Kidney tubule cell (primary cell): ENCODE data around the gene ITPR1.

ENCODE experiments used
- DNase-seq: peaks from one replicate; pipeline ENCODE4 v3.0.0-alpha.2; 2018; ENCODE audit warnings: low spot score

Gene ITPR1

GRCh38 chr3:4720316-4721075 is 227.3 kb downstream of the ITPR1 start:
- DNase-seq = peak; percentile 90

- DNase-seq = peak; percentile 87
Observed at GRCh38 chr3:4721511-4721911, 228.4 kb downstream of the ITPR1 start.

DNA sequence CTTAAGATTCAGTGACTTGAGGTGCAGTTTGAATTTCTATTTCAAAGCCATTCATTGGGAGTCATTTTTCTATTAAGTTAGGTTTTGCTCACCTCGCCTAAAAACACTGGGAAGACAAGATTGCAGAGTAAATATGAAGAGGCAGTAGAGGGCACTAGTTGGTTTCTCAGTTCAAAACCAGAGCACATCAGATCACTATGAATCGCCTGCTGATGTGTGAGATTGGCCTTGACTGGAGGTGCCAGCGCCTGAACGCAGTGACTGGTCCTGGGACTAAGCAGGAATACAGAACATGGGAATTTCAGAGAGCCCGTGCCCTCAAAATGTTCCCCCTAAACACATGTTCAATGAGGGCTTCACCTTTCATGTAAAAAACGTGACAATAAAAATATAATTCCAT is 229.0 kb downstream of the ITPR1 start:
- DNase-seq = peak; percentile 85

- DNase-seq = peak; percentile 68
Observed at GRCh38 chr3:4724051-4724629, 231.0 kb downstream of the ITPR1 start.

- DNase-seq = no peak
Observed at GRCh38 chr3:4726549-4726948, 233.4 kb downstream of the ITPR1 start.

- DNase-seq = no peak
Observed at GRCh38 chr3:4729061-4729973, 236.2 kb downstream of the ITPR1 start.

GRCh38 chr3:4730719-4731118 is 237.6 kb downstream of the ITPR1 start:
- no peak for DNase-seq

DNA sequence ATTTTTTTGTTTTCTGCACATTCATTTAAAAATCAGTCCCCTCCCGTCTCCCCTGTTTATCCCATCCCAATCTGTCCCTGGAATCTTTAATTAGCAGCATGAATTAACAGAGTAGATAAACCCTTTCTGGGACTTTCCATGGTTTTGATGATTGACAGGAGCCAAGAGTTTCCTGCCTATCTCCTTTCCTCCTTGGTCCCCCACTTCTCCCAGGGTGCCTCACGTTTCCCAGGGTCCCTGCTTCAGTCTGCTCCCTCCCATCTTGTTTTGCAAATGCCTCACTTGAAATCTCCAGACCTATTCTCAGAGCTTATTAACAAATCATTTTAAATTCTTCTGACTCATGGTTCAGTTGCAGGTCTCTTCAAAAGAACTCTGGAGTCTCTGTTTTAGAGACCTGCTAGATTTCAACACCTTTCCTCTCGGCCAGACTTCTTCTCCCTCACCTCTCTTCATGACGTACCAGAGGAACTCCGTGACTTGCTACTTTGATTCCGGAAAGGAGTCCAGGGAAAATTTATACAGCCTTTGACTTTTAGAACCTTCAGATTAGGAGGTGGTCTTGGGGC is 238.5 kb downstream of the ITPR1 start:
- no peak for DNase-seq

GRCh38 chr3:4732925-4733324 is 239.8 kb downstream of the ITPR1 start:
- DNase-seq = no peak

GRCh38 chr3:4734454-4734853 is 241.3 kb downstream of the ITPR1 start:
- DNase-seq = no peak

- DNase-seq = no peak
Observed at GRCh38 chr3:4735243-4735642, 242.1 kb downstream of the ITPR1 start.

- peak; percentile 87 for DNase-seq
Observed at GRCh38 chr3:4736284-4736861, 243.2 kb downstream of the ITPR1 start.

GRCh38 chr3:4738737-4739274 is 245.7 kb downstream of the ITPR1 start:
- peak; percentile 83 for DNase-seq

- DNase-seq = no peak
Observed at GRCh38 chr3:4739289-4740236, 246.4 kb downstream of the ITPR1 start.

DNA sequence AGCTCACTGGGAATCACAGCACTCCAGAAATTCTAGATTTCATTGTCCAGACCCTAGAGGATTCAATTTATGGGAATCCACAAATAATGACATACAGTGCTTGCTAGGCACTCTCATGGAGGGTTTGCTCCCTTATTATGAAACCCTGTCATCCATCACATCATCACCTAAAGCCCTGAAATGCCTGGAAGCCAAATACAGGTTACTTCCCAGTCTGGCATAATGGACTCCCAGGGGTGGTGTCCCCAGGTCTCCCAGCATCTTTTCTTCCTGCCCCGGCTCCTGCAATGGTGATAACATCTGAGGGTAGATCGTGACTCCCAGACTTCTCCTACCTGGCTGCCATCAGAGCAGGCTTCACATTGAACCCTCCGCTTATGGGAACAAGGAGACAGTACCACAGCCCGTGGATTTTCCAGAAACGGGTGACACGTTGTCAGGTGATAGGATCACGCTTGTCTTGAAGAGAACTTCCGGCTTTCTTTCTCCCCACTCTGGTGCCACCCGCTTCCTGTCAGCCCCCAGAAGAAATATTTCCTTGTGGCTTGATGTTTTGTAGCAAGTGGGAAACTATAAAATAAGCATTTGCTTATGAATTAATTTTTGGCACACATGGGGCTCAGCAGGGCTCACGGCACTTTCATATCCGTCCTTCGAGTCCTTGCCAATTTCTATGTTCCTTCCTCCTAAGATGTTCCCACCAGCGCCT is 247.4 kb downstream of the ITPR1 start:
- no peak for DNase-seq

DNA sequence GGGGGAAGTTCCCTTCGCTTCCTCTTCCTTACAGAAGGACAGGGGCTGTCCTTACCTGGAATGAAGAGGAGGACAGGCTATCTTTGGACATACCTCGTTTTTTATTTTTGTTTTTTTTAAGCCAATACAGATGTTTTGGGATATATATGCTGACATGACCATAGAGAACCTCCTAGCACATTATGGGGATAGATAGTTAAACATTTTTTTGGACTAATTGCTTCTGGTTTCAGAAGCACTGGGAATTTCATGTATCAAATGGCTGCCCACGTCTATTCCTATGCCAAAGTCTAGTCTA is 247.9 kb downstream of the ITPR1 start:
- no peak for DNase-seq

GRCh38 chr3:4741404-4742307 is 248.5 kb downstream of the ITPR1 start:
- DNase-seq = peak; percentile 96

GRCh38 chr3:4742359-4742758 is 249.2 kb downstream of the ITPR1 start:
- DNase-seq = no peak

GRCh38 chr3:4743371-4743770 is 250.2 kb downstream of the ITPR1 start:
- no peak for DNase-seq
